Measurements from ENCODE around the gene TNFRSF18.

GRCh38 chr1:1229770-1230169 is 23.4 kb upstream of the TNFRSF18 start:
- TF ChIP-seq EP300 (IDR thresholded peaks at IDR 0.05) (no peak), CTCF (IDR thresholded peaks at IDR 0.05) (no peak)
